HG02885 (cell line): ENCODE measurements around the gene DHX40.
A peak's percentile ranks its signal among the peaks of the same experiment; 100 is the strongest.
"Not testable (repeated sequence)": the region's sequence is repeated elsewhere in the genome, so short reads cannot be mapped to it uniquely, and the experiment has no call there.

Source experiments
- ATAC-seq: cut with Tn5 transposase; IDR thresholded peaks from one replicate; pipeline ENCODE4 v1.9.1; 2021; ENCODE audit warnings: mild to moderate bottlenecking; ENCODE audit not compliant: unreplicated experiment, poor library complexity

DHX40 gene

DNA sequence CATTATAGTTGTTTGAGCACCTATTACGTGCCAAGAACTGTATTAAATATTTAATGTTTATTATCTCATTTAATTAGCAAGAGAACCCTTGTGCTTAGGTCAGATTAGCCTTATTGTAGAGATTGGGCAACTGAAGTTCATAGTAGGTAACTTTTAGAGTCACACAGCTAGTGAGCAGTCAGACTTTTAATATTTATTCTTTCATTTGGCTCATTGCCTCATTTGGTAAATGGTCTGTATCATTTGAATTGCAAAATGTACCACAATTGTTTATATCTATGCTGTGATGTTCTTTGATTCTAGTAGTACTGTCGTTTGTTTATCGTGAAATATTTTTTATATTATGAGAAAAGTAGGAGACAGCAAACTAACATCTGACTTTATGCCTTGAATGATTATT, 61.9 kb downstream of the DHX40 start:
- ATAC-seq = no peak

DNA sequence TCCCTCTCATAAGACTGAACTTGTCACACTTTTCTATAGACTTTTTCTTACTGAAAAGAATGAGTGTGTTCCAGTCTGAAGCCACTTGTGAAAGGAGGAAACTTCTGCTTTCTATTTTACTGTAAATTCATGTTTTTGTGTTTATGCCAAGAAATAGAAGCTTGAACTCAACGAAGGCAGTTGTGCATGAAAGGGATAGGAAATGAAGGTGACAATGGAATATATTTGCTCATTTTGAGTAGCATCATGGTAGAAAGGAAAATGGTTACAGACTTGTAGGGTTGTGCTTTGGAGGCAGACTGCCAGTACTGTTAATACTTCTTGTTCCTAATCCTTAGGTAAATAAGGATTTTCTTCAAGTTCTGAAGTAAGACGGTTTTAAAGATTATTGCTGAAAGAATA, 62.4 kb downstream of the DHX40 start:
- no peak for ATAC-seq

DNA sequence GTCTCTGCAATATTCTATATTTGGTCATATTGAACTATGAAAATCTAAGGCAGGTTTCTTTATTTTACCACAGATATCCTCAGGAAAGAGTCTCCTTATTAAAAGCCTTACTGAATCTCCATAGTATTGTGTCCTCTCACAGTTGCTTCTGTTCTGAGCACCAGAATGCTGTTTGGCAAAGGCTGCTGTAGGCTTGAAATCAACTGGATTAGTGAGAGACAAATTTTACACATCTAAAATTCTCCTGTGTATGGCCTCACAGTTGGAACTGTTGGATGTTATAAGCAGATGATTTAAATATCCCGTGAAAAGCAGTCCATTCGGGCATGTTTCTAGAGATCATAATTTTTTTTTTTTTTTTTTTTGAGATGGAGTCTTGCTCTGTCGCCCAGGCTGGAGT, 63.8 kb downstream of the DHX40 start:
- no peak for ATAC-seq

DNA sequence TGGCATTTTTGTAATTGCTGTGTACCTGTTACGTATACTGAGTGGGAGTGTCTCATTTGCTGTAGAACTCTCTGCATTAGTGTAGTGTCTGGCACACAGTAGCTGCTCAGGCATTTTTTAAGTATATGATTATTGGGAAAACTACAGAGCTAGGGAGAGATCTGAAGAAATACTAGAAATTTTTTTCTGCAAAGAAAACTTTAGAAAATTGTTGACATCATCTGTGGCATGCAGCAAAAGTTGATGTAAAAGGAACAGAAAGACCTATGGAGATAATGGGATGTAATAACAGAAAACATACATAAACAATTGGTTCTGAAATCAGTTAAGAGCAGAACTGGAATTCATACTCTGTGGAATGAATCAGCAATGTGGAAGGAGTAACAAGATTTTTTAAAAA, 65.9 kb downstream of the DHX40 start:
- no peak for ATAC-seq

DNA sequence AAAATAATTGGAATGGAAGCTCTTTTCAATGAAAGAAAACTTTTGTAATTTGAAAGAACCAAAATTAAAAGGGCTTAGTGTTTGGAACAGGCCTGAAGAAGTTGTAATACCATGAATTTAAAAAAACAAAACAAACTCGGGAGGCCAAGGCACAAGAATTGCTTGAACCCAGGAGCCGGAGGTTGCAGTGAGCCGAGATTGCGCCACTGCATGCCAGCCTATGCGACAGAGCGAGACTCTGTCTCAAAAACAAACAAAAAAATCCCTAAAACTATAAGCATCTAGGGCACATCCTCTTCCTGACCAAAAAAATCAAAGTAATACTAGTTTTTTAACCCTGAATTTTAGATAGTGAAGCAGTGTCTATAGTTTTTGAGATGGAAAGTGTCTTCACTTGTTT, 67.0 kb downstream of the DHX40 start:
- no peak for ATAC-seq

DNA sequence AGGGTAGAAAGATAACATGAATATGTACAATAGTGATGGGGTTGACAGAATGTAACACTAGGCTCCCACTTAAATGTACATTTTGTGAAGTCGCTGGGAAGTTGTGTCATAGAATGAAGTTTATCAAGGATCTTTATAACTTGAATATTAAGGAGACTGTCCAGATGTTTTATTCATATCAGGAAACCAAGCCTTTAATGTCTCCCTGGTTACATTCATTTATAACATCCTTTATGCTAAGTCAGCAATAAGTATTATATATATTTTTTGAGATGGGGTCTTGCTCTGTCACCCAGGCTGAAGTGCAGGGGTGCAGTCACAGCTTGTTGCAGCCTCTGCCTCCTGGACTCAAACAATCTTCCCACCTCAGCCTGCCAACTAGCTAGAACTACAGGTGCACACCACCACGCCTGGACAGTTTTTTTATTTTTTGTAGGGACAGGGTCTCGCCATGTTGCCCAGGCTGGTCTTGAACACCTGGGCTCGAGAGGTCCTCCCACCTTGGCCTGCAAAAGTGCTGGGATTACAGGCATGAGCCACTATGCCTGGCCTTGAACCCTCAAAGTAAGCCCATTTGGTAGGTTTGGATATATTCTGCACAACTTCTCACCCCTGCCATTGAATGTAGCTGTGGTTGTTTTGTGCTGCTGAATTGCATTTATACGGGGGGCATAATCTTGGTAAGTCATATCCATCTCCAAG, 68.4 kb downstream of the DHX40 start:
- ATAC-seq = no peak

DNA sequence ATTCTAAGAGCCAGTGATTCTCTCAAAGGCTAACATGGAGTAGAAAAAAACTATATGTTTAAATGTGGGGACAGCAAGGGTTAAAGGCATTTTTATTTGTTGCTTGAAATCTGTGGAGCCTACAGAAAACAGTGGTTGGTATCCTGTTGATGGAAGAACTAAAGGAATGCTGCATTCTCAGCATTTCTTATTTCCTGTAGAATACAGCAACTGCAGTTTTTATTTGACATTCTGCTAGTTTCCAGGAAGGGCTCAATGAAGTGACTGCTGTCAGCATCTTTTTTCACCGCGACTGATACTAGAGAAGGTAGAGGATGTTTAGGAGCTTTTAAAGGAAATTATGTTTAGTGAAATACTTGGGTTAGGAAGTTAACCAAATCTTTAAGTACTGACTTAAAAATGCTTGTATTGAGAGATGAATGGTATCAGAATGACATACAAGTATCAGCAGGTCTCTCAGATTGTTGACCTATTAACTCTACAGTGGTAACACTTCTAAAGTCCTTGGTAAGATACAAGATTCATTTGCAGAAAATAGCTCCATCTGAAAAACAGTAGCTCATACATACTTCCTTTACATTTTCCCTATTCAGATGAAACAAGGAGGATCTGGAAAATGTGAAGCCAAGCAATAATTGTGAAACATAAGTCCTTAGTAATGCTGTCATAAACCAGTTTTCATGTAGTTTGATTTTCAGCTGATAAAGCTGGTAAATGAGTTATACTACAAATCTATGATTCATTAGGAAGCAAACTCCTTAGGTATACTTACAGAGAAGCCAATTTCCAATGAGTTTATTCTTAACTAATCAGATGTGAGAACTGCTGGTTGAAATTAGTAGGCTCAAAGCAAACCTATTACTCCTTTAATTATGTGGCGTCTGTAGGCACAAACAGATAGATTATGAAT, 69.5 kb downstream of the DHX40 start:
- no peak for ATAC-seq

DNA sequence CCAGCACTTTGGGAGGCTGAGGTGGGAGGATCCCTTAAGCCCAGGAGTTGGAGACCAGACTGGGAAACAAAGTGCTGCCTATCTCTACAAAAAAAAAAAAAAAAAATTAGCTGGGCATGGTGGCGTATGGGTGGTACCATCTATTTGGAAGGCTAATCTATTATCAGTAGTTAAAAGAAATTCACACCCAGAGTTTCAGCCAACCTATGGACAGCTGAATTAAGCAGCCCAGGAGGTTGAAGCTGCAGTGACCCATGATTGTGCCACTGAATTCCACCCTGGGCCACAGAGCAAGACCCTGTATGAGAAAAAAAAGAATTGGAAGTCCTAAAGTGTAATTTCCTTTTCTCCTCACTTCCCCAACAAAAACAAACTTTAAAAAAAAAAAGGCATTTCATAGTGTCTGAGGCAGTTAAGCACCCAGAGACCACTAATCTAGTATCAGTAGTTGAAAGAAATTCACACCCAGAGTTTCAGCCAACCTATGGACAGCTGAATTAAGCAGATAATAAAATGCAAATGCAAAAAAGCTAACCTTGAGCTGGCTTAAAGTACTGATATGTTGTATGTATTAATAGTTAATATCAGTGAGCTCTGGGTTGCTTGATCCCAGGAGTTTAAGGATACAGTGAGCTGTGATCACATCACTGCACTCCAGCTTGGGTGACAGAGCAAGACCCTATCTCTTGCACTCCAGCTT, 72.4 kb downstream of the DHX40 start:
- no peak for ATAC-seq

DNA sequence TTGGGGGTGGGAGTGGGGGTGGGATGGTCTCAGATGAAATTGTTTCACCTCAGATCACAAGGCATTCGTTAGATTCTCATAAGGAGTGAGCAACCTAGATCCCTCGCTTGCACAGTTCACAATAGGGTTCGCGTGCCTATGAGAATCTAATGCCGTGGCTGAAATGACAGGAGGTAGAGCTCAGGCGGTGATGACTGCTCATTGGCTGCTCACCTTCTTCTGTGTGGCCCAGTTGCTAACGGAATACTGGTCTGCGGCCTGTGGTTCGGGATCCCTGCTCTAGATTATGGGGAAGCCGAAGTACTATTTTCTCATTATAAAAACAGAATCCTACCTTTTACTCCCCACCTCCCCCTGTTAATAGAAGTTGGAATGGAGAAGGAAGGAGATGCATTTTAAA, 73.1 kb downstream of the DHX40 start:
- ATAC-seq = no peak

DNA sequence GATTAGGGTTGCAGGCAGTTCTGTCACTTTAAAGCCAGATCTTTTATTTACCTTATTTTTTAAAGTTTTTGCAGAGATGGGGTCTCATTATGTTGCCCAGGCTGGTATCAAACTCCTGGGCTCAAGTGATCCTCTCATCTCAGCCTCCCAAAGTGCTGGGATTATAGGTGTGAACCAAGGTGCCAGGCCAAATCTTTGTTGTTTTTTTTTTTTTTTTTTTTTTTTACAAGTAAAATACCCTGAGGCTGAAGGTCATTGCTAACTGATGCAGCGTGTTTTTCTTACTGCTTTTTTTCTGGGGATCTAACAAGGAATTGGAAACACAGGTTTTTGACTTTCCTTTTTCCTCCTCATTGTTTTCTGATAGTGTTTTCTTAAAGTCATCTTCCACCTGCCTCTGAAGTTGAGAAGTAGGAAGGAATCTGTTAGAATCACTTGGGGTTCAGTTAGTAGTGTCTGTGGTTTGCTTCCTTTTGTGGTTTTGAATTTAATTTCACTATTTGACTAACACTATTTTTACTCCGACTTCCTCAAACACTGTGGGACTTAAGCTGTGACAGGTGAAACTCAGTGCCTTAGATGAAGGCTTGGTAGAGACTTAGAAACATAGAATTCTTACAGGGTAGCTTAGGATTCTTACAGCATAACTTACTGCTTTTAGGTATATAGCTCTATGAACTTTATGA, 76.5 kb downstream of the DHX40 start:
- ATAC-seq = peak; percentile 90

DNA sequence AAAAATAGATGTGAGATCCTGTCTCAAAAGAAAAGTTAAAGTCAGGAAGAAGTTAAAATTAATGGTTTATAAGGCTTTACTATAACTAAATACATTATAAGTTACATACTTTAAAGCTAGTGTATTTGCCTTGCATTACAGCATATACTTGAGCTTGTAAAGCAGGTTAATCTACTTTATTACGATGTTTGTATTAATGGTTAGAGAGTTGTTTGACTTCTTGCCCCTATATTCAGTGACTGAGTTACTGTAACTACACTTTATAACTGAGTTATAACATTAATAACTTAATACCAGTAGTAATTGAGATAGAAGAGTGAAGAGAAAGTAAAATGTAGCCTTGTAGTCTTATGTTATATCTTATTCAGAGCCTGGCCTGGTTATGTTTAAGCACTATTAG, 77.2 kb downstream of the DHX40 start:
- ATAC-seq = no peak

DNA sequence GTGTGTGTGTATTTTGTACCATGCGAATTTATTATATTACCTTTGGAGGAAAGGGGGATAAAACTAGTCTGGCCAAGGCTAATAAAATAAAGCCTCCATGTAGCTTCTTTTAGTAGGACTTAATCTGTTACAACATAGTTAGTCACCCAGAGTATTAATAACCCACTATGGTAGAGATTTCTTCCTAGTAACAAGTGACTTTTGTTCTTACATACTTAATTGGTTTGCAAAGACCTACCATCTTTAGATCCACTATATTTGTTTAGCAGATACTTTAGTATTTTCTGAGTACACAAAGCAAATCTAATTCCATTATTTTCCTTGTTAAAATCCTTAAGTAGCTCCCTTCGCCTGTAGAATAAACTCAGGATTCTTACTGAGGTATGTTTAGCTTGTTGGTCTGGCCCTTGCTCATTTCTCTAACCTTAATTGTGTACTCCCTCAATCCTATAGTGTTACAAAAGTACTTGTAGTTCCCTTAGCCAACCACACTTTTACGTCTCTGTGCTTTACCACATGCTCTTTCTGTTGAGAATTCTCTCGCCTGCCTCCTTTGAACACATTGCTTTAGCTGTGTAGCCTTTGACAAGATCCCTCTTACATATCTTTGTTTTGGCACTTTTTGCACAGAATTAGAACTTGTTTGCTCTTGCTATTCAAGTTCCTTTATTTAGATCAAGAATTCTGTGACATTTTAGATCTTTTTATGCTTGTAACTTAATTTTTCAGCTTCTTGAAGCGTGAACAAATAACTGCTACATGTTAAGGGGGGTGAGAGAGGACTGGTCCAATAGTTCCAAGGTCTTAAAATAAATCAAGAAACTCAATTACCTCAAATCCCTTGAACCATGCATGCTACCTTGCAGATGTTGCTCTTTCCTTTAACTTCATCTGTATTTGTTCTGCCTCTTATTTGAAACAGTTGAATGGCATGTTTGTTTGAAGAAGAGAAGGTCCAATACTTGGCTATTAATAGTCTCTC, 78.0 kb downstream of the DHX40 start:
- ATAC-seq = no peak

DNA sequence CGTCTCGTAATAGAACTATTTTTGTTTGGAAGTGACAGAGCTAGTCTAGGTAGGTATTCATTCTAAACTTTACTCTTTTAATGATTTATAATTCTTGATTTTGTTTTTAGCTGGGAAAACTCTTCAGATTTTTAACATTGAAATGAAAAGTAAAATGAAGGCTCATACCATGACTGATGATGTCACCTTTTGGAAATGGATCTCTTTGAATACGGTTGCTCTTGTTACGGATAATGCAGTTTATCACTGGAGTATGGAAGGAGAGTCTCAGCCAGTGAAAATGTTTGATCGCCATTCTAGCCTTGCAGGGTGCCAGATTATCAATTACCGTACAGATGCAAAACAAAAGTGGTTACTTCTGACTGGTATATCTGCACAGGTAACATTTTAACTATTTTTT, 81.9 kb downstream of the DHX40 start:
- ATAC-seq = no peak

DNA sequence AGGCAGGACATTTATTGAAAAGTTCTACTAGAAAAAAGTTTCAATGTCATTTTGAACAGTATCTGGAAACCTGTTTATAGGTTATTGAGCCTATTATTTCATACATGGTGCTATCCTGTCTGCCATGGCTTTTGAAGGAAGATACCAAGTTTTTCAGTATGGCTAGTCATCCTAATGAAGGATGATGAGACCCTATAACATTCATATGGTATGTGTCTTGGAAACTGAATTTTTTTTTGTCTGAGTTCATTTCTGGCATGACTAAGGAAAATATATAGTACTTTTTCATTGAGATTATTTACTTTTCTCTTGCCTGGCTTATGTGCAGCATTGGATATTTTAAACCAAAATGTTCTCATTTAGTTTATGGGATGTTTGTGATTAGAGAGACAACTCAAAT, 84.5 kb downstream of the DHX40 start:
- ATAC-seq = no peak

DNA sequence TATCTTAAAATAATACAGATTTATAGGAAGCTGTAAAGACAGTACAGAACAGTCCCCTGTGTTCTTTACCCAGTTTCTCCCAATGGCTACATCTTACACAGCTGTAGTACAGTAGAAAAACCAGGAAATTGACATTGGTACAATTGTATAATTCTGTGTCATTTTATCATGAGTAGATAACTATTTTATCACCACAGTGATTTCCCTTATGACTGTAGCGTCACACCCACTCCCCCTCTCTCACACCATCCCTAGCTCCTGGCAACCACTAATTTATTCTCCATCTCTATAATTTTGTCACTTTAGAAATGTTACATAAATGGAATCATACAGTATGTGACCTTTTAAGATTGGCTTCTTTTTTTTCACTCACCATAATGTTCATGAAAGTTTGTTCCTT, 85.2 kb downstream of the DHX40 start:
- no peak for ATAC-seq

DNA sequence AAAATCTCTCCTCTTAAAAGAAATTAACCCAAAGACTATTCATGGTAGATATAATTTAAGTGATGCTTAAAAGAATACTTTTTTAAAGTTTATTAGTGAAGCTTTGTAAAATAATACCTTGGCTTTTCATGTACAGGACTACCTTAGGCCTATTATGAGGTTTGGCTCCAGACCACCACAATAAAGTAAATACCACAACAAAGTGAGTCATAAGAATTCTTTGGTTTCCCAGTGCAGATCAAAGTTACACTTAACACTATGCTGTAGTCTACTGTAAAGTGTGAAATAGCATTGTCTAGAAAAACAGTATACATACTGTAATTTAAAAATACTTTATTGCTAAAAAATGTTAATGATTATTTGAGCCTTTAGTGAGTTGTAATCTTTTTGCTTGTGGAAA, 85.9 kb downstream of the DHX40 start:
- no peak for ATAC-seq

DNA sequence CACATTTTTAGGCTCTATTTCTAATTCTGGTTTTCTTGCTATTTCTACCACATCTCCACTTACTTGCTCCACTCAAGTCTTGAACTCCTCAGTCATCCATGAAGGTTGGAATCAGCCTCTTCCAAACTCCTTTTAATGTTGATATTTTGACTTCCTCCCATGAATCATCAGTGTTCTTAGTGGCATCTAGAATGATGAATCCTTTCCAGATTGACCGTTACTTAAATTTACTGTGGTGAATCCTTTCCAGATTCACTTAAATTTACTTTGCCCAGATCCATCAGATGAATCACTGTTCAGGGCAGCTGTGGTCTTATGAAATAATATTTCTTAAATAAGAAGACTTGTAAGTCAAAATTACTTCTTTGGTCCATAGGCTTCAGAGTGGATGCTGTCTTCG, 86.7 kb downstream of the DHX40 start:
- no peak for ATAC-seq

DNA sequence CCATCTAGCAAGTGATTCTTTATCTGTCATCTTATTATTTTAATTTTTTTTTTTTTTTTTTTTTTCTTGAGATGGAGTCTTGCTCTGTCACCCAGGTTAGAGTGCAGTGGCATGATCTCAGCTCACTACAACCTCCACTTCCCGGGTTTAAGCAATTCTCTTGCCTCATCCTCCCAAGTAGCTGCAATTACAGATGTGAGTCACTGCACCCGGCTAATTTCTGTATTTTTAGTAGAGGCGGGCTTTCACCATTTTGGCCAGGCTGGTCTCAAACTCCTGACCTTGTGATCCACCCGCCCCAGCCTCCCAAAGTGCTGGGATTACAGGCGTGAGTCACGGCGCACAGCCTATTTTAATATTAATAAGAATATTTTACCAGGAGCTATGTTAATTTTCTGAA, 91.2 kb downstream of the DHX40 start:
- ATAC-seq = not testable (repeated sequence)
